Measurements from ENCODE around the gene SHC3. TPM values are rescaled to one million over a fixed set of nuclear protein-coding genes. Genes with fewer than 3 reads are reported as not detected.

Gene SHC3
- total RNA-seq, 1 experiment from 2014 or later, result 0.27 TPM

DNA sequence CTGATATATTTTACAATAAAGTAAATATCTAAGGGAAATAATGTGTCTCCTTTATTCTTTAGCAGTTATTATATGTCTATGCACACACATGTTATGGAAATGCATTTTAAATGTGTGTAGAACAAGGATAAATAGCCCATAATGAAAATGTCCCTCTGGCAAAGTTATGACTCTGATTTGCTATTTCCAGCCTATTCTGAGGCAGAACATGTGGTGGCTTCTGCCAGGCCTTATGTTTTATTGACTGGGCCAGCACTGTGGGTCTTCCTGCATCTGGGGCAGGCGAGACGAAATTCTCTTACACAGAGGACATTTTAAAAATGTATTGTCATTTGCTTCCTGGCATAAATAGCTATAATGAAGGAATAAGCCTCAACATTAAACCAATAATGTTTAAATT lies 134.5 kb downstream of the SHC3 start:
- CTCF ChIA-PET, result no interaction called here
- intact Hi-C loops (cut with micrococcal nuclease), result no loop called here

More for the DNA sequence above, 134.5 kb downstream of the SHC3 start:
- ChIA-PET RAD21 (ENCODE audit: low non-redundant PET in 1 of 2, low total read pairs in 2 of 2, uncharacterized antibody in 2 of 2, unreplicated experiment in 2 of 2) (no interaction called here), POLR2A (no interaction called here)
- no peak overlapping the region for H3K4me2 ChIP-seq (ENCODE audit: low read length)
- no TSS peak for BruUV-seq (replicated peaks)
- no peak overlapping the region for H2AFZ ChIP-seq (ENCODE audit: low read depth, low read length, poor library complexity, severe bottlenecking)
- DNase-seq (ENCODE audit: low read depth, low spot score) (no peak), ATAC-seq (no peak)
- H3K9ac ChIP-seq (ENCODE audit: low read length), result no peak overlapping the region
- no peaks in the 10 kb centered on the region; the same call in 1 of the 2 replicates for H3K27me3 ChIP-seq (ENCODE audit: insufficient read depth, low read length)
- no peaks in the 10 kb centered on the region for H3K4me1 ChIP-seq (ENCODE audit: control insufficient read depth in 1 of 2, insufficient read depth in 2 of 2, low read length in 2 of 2)
- H3K9me3 ChIP-seq (ENCODE audit: control insufficient read depth in 1 of 2, insufficient read depth in 1 of 2, low read depth in 1 of 2, low read length in 2 of 2), result no peaks in the 10 kb centered on the region
- H3K79me2 ChIP-seq (ENCODE audit: insufficient read depth, low read length), result no peaks in the 10 kb centered on the region
- H3K27ac ChIP-seq (ENCODE audit: low read depth, low read length), result no peak overlapping the region
- no peak for TF ChIP-seq SIN3A (IDR thresholded peaks at IDR 0.05; ENCODE audit: low read depth)
- TF ChIP-seq YY1 (IDR thresholded peaks at IDR 0.05; ENCODE audit: extremely low read depth, insufficient replicate concordance, low read depth, low read length), result no peak
- no peak for TF ChIP-seq EZH2 (IDR thresholded peaks at IDR 0.05)
- no peak for TF ChIP-seq JUND (IDR thresholded peaks at IDR 0.05)
- TF ChIP-seq MAX (IDR thresholded peaks at IDR 0.05), result no peak
- TF ChIP-seq POLR2A (IDR thresholded peaks at IDR 0.05; ENCODE audit: borderline replicate concordance, extremely low read depth, insufficient read depth, insufficient read length), result no peak
- TF ChIP-seq, protein P1, sequence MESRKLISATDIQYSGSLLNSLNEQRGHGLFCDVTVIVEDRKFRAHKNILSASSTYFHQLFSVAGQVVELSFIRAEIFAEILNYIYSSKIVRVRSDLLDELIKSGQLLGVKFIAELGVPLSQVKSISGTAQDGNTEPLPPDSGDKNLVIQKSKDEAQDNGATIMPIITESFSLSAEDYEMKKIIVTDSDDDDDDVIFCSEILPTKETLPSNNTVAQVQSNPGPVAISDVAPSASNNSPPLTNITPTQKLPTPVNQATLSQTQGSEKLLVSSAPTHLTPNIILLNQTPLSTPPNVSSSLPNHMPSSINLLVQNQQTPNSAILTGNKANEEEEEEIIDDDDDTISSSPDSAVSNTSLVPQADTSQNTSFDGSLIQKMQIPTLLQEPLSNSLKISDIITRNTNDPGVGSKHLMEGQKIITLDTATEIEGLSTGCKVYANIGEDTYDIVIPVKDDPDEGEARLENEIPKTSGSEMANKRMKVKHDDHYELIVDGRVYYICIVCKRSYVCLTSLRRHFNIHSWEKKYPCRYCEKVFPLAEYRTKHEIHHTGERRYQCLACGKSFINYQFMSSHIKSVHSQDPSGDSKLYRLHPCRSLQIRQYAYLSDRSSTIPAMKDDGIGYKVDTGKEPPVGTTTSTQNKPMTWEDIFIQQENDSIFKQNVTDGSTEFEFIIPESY (IDR thresholded peaks at IDR 0.05; ENCODE audit: extremely low read depth, insufficient replicate concordance, low read length), result no peak
- TF ChIP-seq CEBPB (IDR thresholded peaks at IDR 0.05; ENCODE audit: low read depth), result no peak
- no peak for TF ChIP-seq ELF1 (IDR thresholded peaks at IDR 0.05; ENCODE audit: borderline replicate concordance, low read depth)
- no peak for TF ChIP-seq REST (IDR thresholded peaks at IDR 0.05; ENCODE audit: low read depth)
- TF ChIP-seq TCF7L2 (IDR thresholded peaks at IDR 0.05; ENCODE audit: borderline replicate concordance, extremely low read depth, insufficient read depth, insufficient read length), result no peak
- no peak for TF ChIP-seq FOSL1 (IDR thresholded peaks at IDR 0.05; ENCODE audit: low read depth)
- TF ChIP-seq, protein P2, sequence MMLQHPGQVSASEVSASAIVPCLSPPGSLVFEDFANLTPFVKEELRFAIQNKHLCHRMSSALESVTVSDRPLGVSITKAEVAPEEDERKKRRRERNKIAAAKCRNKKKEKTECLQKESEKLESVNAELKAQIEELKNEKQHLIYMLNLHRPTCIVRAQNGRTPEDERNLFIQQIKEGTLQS (IDR thresholded peaks at IDR 0.05), result no peak
- TF ChIP-seq SRF (IDR thresholded peaks at IDR 0.05; ENCODE audit: low read depth), result no peak
- no peak for TF ChIP-seq CTCF (IDR thresholded peaks at IDR 0.05 in 2 of 3, conservative IDR thresholded peaks at IDR 0.05 in 1 of 3; ENCODE audit: borderline replicate concordance in 1 of 3, insufficient read depth in 1 of 3, low read depth in 2 of 3, low read length in 2 of 3)
- no peaks in the 10 kb centered on the region for H3K36me3 ChIP-seq (ENCODE audit: control insufficient read depth in 1 of 2, insufficient read depth in 2 of 2, low read length in 2 of 2)
- H4K20me1 ChIP-seq (ENCODE audit: insufficient read depth), result no peaks in the 10 kb centered on the region
- H3K4me3 ChIP-seq (replicated peaks in 1 of 2; ENCODE audit: low read depth in 1 of 2, low read length in 2 of 2), result no peak overlapping the region
- no peaks in the 10 kb centered on the region for H3K9me2 ChIP-seq (ENCODE audit: insufficient read depth)

All from HCT116 (cell line).